Subcutaneous abdominal adipose tissue (tissue), 5 donors: Measurements from ENCODE around the gene SH2D1B.

ENCODE experiments used
- H3K27ac ChIP-seq: one replicate; pipeline ENCODE4 v1.7.0; 2013; ENCODE audit warnings: low read depth, mild to moderate bottlenecking, inconsistent platforms, low read length, moderate library complexity
- H3K27me3 ChIP-seq, 5 donors: one replicate each; pipeline ENCODE4 v1.7.0; 2013; ENCODE audit warnings: low read length in 5 of 5, inconsistent platforms in 1 of 5; ENCODE audit not compliant: control insufficient read depth in 5 of 5, insufficient read depth in 4 of 5
- H3K36me3 ChIP-seq, 5 donors: one replicate each; pipeline ENCODE4 v1.7.0; 2013; ENCODE audit warnings: low read length in 5 of 5; ENCODE audit not compliant: control insufficient read depth in 5 of 5, insufficient read depth in 5 of 5
- H3K4me1 ChIP-seq, 5 donors: one replicate each; pipeline ENCODE4 v1.7.0; 2013; ENCODE audit warnings: low read length in 5 of 5, mild to moderate bottlenecking in 3 of 5, moderate library complexity in 1 of 5; ENCODE audit not compliant: control insufficient read depth in 5 of 5, insufficient read depth in 5 of 5
- H3K4me3 ChIP-seq, 5 donors: one replicate each; pipeline ENCODE4 v1.7.0; 2013; ENCODE audit warnings: low read length in 5 of 5, low read depth in 1 of 5
- H3K9ac ChIP-seq, 5 donors: one replicate each; pipeline ENCODE4 v1.7.0; 2013; ENCODE audit warnings: low read length in 5 of 5, mild to moderate bottlenecking in 4 of 5, moderate library complexity in 3 of 5
- H3K9me3 ChIP-seq, 5 donors: one replicate each; pipeline ENCODE4 v1.7.0; 2013; ENCODE audit warnings: low read length in 5 of 5; ENCODE audit not compliant: control insufficient read depth in 5 of 5
- donor health status: healthy.
- donor health status: healthy.
- donor health status: healthy.
- donor health status: healthy.
- donor health status: healthy.

SH2D1B gene

DNA sequence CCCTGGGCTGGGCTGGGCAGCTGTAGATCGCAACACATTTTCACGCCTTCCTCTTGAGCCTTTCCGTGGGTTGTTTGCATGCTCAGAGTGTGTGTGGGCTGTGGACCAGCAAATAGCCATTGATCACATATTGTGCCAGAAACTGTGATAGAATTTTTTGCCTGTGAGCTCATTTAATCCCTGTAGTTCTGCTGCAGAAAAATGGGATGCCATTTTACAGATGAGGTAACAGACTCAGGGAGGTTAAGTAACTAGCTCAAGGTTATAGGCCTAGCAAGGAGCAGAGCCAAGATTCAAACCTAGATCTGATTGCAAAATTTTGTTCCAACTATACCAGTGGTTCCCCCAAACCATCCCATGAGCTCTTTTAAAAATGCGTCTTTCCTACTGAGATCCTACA, 45.8 kb downstream of the SH2D1B start:
- H3K27ac ChIP-seq: no peak overlapping the region
- H3K4me1 ChIP-seq: peaks cover 0 to 9% (median 0%) of the 10 kb centered on the region in 5 donors
- no peak overlapping the region for H3K9ac ChIP-seq
- peaks cover 0 to 3% (median 0%) of the 10 kb centered on the region in 5 donors for H3K36me3 ChIP-seq
- no peaks in the 10 kb centered on the region for H3K27me3 ChIP-seq
- H3K4me3 ChIP-seq: no peak overlapping the region
- H3K9me3 ChIP-seq: no peaks in the 10 kb centered on the region

DNA sequence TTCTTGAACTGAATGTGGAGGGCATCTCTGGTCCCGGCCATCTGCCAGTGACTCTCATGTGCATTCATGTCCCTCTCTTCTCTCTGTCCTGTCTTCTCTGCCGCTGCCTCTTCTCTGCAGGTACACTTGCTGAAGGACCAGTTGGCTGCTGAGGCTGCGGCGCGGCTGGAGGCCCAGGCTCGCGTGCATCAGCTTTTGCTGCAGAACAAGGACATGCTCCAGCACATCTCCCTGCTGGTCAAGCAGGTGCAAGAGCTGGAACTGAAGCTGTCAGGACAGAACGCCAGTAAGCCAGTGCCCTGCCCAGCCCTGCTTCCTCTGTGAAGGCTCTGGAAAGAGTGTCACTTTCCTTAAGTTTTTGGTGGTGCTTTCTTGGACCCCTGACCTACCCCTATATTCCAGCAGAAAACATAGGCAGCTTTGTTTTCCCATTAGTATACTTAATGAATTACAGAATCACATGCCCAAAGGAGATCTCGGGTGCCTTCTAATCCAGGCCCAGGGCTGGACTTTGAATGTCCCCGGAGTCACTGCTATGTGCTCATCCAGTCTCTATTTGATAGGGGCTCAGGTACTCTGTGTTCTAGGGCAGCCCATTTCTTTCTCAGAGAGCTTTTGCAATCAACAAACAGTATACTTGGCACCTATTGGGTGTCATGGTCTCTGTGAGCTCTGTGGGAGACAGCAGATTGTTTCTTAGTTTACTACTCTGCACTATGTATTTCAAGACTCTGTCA, 46.5 kb downstream of the SH2D1B start:
- peaks cover 0 to 3% (median 0%) of the 10 kb centered on the region in 5 donors for H3K36me3 ChIP-seq
- no peak overlapping the region for H3K9ac ChIP-seq
- H3K27ac ChIP-seq: no peak overlapping the region
- no peaks in the 10 kb centered on the region for H3K27me3 ChIP-seq
- peaks cover 0 to 9% (median 0%) of the 10 kb centered on the region in 5 donors for H3K4me1 ChIP-seq
- no peaks in the 10 kb centered on the region for H3K9me3 ChIP-seq
- no peak overlapping the region for H3K4me3 ChIP-seq

DNA sequence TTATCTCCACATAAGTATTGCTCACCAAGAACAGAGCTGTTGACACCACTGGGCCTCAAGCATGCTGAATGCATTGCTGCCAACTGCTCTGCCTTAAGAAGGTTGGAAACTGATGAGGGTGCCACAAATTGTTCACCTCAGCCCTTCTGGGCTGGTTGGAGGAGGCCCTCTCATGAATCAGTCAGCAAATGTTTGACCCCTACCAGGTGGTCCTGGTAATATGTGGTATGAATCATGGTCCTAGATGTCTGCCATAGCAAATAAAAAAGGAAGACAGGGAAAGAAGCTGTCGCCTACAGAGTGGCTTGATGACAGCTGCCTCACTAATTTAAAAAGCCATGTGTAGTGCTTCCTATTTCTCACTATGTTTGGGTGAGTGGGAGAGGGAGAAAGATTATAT, 47.4 kb downstream of the SH2D1B start:
- Histone ChIP-seq H3K27ac (no peak overlapping the region), H3K36me3 (peaks cover 0 to 3% (median 0%) of the 10 kb centered on the region in 5 donors), H3K4me3 (no peak overlapping the region), H3K9ac (no peak overlapping the region), H3K4me1 (peaks cover 0 to 6% (median 0%) of the 10 kb centered on the region in 5 donors), H3K9me3 (no peaks in the 10 kb centered on the region), H3K27me3 (no peaks in the 10 kb centered on the region)

DNA sequence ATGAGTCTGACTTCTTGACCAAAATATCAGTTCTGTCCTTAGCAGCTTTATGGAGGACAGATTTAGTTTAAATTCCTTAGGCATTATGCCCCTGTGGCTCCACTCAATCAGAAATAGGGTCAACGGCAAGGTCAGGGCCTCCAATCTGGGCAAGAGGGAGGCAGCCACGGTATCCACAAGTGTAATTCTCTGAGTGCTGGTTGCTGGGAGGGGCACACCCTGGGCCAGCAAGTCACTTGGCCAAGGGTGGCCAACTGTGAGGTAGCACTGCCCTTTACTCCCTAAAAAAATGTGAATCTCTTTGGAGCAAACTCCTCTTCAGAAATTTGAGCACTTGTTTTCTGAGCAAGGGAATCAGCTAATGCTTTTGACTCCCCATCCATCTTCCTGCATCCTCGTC, 48.1 kb downstream of the SH2D1B start:
- Histone ChIP-seq H3K9me3 (no peaks in the 10 kb centered on the region), H3K4me3 (no peak overlapping the region), H3K9ac (no peak overlapping the region), H3K27ac (no peak overlapping the region), H3K27me3 (no peaks in the 10 kb centered on the region), H3K4me1 (peaks cover 0 to 6% (median 0%) of the 10 kb centered on the region in 5 donors), H3K36me3 (peaks cover 0 to 3% (median 0%) of the 10 kb centered on the region in 5 donors)

DNA sequence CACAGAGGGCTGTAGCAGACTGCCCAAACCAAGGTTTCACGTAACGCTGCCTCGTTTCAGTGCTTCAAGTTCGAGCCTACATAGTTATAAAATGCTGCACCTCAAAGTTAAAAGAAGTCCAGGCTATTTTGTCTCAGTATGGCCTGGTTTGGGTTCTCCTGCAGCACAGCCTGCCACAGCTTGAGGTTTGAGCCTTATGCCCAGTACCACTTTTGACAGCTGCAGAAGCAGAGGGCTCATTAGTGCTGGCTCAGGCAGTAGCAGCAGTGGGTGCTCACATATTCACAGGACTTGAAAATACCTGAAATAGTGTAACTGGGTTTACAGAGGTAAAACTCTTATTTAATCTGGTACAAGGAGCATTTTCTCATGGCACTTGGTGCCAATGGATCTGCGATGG, 50.6 kb downstream of the SH2D1B start:
- Histone ChIP-seq H3K36me3 (peaks cover 0 to 5% (median 0%) of the 10 kb centered on the region in 5 donors), H3K4me1 (peaks cover 0 to 15% (median 4%) of the 10 kb centered on the region in 5 donors), H3K9ac (no peak overlapping the region), H3K27ac (no peak overlapping the region), H3K27me3 (no peaks in the 10 kb centered on the region), H3K9me3 (no peaks in the 10 kb centered on the region), H3K4me3 (no peak overlapping the region)

DNA sequence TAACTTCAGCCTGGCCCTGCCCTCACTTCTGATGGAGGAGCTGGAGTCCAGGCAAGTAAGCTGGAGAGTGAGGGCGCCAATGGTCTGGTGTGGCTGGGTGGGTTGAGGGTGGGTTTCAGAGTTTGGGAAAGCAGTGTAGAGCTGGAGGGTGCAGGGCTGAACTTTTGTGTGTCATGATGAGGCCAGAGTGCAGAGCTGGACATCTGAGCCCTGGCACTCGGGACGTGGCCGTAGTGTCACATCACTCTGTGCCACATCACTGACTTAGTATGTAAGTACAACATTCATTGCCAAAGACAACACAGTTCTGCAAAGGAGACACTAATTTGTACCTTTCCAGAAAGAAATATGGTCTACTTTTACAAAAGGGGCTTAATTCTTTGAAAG, 51.1 kb downstream of the SH2D1B start:
- Histone ChIP-seq H3K9ac (no peak overlapping the region), H3K27me3 (no peaks in the 10 kb centered on the region), H3K27ac (no peak overlapping the region), H3K4me1 (peaks cover 0 to 15% (median 4%) of the 10 kb centered on the region in 5 donors), H3K9me3 (no peaks in the 10 kb centered on the region), H3K36me3 (peaks cover 0 to 5% (median 0%) of the 10 kb centered on the region in 5 donors), H3K4me3 (no peak overlapping the region)

DNA sequence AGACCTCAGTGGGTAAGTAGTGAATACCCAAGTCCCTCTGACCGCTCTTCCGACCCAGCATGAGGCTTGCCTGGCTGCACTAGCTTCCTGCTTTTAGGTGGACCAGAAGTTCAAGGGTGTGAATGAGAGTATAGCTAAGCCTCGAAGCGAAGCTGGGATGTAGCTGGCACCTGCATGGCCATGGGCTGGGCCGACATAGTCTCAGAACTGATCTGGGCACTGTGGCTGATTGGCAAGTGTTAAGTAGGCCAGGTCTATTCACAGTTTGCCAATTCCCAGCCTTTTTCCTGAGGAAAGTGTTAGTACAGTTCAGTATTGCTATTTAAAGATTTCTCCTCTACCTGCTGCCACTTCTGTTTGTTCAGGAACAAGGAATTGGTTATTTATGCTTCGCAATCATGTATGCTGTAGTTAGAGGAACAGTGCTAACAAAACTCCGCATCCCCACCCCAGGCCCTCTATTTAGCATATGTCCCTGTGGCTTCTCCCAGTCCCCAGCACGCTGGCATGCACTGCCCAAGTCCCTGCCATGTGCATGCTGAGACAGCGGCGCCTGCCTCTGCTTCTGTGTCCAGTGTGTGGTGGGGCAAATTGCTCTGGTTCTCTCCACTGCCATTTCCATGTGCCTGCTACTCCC, 51.6 kb downstream of the SH2D1B start:
- H3K27me3 ChIP-seq: no peaks in the 10 kb centered on the region
- H3K4me3 ChIP-seq: no peak overlapping the region
- peaks cover 0 to 15% (median 5%) of the 10 kb centered on the region in 5 donors for H3K4me1 ChIP-seq
- H3K9ac ChIP-seq: no peak overlapping the region
- H3K36me3 ChIP-seq: peaks cover 0 to 7% (median 0%) of the 10 kb centered on the region in 5 donors
- no peaks in the 10 kb centered on the region for H3K9me3 ChIP-seq
- H3K27ac ChIP-seq: no peak overlapping the region

DNA sequence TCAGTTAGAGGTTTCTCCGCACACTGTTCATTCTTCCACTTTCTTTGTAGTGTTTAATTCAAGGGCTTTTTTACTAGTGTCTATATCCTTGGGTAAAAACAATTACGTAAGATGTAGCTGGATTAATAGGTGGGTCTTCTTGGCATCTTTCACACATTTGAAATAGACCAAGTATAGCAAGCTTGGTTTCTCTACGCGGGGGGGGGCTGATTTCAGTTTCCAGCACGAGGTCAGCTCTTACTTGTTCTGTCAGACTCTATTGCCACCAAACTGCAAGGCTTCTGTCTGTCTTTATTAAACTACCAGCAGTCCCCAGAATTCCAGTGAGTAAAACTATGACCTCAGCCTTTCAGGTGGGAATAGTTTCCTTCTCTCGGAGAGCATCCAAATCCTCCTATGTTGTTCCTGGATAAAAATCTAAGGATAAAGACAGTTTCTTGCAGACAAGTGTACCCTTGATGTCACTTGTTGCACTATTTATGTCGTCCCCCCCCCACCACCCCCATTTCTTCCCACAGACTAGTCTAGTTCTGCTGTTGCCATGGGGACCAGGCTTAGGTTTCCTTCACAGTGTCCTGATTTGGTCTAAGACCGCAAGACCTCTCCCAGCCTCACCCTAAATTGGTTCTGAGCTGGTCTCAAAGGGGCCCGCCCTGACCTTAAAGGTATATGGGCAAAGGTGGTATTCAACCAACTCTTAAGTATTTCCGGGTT, 52.3 kb downstream of the SH2D1B start:
- Histone ChIP-seq H3K36me3 (peaks cover 0 to 10% (median 0%) of the 10 kb centered on the region in 5 donors), H3K4me3 (no peak overlapping the region), H3K27ac (no peak overlapping the region), H3K9ac (no peak overlapping the region), H3K27me3 (no peaks in the 10 kb centered on the region), H3K4me1 (peaks cover 0 to 15% (median 5%) of the 10 kb centered on the region in 5 donors), H3K9me3 (no peaks in the 10 kb centered on the region)

DNA sequence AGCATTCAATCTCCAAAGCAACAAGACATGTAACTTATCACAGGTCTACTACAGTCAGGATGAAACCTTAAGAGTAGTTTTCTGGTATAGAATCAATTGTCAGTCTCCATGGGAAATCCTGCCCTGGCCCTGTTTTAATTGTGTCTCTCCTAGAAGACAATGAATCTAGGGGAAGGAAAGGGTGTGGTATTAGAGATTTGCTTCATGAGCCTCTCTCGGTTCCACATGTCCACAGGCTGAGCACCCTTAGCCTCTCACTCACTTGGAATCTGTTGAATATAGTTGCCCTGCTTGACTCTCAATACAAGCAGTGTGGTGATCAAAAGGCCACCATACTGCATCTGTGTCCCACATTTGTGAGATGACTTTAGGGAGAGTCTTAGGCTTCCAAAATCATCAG, 53.0 kb downstream of the SH2D1B start:
- Histone ChIP-seq H3K9ac (no peak overlapping the region), H3K27ac (no peak overlapping the region), H3K27me3 (no peaks in the 10 kb centered on the region), H3K36me3 (peaks cover 0 to 10% (median 0%) of the 10 kb centered on the region in 5 donors), H3K4me3 (no peak overlapping the region), H3K4me1 (peaks cover 0 to 20% (median 5%) of the 10 kb centered on the region in 5 donors), H3K9me3 (no peaks in the 10 kb centered on the region)
